ENCODE data around the gene EYA4.

DNA sequence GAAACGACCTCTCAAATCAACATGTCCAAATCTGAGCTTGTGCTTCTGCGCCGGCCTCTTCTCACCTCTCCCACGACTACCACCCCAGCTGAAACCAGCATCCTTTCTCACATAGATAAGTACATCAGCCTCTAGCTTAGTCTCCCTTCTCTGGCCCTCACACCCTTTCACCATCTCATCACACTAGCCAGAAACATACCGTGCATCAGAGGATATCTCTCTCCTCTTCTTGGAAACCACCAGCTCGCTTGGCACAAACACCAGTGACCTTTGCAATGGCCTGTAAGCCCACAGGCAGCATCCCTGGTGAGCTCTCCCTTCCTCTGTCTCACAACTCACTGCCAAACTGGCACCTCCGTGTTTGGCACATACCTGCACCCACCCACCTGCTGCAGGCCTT lies 291.8 kb downstream of the EYA4 start:
- TF ChIP-seq CTCF (IDR thresholded peaks at IDR 0.05; ENCODE audit: low read length) (no peak), EZH2 (IDR thresholded peaks at IDR 0.05; ENCODE audit: borderline replicate concordance, low read length) (no peak)
